ENCODE data around the gene MRC2.
A peak's percentile ranks its signal among the peaks of the same experiment; 100 is the strongest.

The MRC2 gene

DNA sequence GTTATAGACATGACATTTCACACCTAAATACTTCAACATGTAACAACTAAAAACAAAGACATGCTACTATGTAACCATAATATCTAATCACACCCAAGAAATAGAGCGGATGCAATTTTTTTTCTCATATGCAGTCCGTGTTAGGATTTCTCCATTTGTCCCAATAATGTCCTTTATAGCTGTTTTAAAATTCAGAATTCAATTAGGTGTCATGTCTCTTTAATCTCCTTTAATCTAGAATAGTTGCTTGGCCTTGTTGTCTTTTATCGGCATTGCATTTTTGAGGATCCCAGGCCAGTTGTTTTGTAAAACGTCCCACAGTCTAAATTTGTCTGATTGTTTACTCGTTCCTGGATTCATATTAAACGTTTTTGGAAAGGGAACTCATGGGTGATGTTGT lies 14.5 kb downstream of the MRC2 start:
- DNase-seq, result no peak

DNA sequence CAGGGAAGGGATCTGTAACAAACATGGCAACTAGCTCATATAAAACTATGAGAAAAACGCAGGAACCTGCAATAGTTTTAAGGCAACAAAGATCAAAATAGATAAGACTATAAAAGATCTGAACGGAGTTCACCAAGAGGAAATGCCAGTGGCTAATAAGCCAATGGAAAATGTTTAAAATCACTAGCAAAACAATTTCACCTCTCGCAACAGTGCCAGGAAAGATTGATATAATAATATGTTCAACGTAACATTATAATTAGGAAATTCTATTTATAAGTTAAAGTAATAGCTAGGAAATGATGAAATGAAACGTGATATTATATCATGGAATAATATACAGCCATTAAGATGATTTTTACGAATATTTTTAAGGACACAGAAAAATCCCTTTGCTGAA lies 16.0 kb downstream of the MRC2 start:
- DNase-seq, result no peak

DNA sequence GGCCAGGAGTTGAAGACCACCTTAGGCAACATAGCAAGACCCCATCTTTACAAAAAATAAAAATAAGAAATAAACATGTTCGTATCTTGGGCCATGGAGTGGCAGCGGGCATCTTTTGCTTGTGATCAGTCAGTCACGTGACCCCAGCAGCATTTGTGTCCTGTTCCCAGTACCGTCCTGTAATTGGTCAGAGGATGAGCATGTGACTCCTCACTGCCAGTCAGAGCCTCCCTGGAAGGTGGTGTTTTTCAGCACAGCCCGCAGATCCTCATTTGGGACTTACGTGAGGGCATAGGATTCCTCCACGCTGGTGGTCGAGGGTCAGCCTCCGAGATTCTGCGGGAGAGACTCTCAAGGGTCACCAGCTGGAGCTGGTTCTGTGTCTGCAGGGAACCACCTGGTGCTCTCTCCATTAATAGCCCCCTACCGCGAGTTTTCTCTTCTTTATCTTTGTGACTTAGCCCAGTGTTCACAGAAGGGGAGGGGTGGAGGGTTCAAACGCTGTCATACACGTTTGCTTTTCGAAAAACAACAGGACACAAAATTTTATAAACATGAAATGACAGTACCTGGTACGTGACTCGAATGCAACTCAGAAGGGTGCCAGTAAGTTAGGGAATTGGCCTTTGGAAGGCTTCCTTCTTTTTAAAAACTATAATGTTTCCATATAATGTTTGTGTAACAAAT lies 17.2 kb downstream of the MRC2 start:
- DNase-seq, result no peak

DNA sequence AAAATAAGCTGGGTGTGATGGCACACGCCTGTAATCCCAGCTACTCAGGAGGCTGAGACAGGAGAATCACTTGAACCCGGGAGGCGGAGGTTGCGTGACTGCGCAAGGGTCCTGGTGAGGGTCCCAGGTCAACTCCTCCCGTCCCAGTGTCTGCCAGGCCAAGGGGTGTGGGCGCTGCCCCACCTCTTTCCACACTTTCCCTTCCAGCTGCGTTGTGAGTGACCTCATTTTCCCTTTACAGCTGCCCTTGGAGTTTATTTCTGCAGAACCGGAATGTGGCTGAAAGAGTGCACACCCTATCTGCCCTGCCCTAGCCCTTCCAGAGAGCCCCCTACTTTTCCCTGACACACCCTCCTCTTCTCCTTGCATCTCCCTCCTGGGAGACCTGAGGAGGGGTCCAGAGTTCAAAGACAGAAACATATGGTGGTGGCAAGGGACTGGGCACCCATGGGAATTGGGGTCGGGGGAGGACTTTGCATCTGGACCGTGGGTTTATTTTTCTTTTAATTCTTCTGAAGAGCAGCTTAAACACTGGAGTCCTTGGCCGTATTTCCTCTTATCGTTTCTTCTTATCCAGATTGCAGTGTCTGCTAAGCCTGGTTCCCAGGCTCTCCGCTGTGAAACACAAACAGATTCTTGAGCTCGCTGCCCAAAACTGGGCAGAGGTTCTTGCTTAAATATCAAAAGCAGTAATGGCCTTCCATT lies 20.9 kb downstream of the MRC2 start:
- no peak for DNase-seq

DNA sequence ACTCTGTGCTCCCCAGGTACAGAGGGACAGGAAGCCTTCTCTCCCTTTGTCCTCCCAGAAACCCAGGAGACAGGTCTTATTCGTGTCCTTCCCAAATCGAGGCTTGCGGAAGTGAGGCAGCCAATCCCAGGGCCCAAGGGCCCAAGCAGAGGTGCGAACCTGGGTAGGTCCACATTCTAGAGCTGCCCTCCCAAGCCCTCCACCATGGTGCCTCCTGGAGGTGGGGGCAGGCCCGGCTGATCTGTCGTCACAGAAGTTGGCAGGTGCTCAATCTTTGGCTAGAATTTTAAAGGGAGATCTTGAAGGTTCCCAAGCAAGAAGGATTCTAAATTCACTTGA lies 21.5 kb downstream of the MRC2 start:
- DNase-seq, result no peak

DNA sequence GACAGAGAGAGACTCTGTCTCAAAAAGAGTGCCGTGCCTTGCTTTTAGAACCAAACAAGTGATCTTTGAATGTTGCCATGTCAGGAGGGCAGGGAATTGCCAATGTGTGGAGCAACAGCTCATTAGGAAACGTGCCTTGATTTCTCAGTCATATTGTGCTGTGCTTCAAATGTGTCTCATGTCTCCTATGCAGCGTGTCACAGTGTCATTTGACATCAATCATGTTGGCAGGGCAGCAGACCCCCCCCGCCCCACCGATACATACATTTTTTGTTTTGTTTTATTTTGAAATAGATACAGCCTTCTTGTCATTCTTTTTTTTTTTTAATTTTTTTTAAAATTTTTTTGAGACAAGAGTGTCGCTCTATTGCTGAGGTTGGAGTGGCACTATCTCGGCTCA lies 22.1 kb downstream of the MRC2 start:
- no peak for DNase-seq

DNA sequence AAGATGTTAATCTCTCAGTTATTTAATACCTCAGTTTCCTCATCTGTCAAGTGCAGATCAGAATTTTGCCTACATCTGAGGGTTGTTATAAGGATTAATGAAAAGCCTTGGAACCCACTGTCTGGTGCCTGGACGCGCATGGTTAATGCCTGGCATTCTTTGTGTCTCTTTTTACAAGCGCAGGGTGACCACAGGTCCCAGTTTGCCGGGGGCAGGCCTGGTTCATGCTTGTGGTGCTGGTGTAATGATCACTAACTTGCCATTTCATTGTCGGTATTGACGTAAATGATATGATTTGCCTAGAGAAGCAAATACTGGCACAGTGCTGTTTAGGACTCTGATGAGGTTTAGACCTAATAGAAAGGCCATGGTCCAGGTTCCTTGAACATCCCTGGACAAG lies 23.1 kb downstream of the MRC2 start:
- DNase-seq, result no peak

DNA sequence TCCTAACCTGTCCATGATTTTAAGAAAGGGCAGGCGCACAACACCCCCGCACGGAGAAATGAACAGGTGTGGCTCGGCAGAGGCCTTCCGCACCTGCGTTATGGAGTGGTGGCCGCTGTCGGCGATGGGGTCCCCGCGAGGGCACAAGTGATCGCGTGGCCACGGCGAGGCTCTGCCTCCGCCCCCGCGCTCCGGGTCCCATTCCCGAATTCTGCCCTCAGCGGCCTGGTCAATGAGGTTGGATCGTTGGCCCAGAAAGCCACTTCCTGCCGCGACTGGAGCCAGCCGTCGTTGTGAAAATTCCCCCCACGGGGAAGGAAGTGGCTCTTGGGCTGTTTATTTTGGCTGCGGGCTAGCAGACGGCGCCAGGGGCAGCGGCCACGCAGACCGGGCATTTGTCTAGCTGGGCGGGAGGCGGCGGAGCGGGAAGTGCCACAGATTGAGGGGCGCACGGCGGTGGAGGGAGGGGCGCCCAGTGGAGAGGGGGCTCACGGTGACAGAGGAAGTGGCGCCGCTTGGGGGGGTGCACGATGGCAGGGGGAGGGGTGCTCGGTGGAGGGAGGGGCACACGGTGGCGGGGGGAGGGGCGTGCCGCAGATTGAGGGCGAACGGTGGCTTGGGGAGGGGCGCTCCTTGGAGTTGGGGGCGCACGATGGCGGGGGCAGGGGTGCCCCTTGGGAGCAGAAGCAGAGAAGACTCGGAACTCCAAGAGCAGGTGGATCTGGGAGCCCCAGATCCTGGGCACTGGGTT lies 25.0 kb downstream of the MRC2 start:
- DNase-seq, result peak; percentile 25

DNA sequence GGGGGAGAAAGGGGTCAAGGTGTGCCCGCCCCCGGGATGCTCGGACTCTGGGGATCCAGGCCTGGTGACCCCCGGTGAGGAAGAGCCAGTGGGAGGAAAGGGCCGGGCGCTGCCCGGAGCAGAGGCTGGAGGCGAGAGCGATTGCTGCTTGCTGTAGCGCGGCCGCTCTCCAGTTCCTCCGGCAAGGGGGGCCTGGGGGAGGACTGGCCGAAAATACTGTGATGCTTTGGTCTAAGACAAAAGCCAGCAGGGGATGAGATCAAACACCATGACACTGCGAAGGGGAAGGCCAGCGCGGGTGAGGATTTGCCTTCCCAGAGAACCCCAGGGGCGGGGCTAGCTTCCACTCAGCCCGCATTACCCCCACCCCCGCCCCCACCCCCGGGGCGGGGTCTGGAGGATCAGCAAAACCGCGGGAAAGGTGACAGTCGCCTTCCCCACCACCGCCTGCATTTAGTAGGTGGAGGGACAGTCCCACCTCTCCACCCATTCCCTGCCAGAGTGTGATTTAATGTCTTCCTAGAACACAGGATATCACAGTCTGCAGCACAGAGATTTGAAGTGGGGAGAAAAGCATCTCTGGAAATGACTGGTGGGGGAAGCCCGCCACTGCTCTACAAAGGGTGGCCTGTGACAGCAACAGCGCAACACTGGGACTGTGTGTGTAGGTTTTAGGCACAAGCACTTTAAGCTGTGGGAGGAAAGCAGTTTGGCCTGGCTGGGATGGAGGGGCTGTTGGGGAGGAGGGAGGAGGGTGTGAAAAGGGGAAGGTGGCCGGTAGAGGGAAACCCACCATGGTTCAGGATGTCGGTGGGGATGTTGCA lies 25.7 kb downstream of the MRC2 start:
- DNase-seq, result peak; percentile 34

DNA sequence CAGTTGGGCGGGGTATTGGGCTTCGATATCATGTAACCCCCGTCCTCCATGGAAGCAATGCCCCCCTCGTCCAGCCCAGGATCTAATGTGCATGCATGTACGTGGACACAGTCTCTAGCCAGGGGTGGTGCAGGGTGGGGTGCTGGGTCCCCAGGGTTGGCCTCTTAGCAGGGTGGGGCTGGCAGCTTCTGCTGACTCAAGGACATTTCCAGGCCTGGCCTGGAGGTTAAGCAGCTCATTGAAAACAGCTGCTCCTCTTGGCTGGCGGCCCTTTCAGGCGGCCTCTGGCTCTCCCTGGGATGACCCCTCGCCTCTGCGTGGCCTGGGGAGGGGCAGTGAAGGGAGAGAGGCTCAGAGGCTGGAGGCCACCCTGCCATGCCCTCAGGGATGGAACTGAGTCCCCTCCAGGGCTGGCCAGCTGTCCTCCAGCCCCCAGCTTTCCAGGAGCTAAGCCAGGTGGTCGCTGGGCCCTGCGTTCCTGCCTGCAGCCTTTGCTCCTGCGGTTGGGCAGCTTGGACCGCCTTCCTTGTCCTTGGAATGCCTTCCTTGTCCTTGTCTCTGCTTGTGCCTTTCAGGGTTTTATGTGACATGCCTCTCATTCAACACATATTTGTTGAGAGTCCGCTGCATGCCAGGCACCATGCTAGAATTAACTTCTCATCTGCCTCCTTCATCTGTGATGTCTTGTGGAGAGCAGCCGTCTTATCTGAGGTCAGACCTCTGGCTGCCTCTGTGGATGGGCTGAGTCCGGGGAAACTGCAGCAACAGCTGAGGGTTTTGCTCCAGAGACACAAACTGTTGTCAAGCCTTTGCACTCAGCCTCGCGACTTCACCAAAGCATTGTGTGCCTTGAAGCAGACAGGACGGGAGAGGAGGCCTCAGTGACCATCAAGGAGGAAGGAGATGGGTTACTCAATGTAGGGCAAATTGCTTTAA lies 26.6 kb downstream of the MRC2 start:
- DNase-seq, result no peak

DNA sequence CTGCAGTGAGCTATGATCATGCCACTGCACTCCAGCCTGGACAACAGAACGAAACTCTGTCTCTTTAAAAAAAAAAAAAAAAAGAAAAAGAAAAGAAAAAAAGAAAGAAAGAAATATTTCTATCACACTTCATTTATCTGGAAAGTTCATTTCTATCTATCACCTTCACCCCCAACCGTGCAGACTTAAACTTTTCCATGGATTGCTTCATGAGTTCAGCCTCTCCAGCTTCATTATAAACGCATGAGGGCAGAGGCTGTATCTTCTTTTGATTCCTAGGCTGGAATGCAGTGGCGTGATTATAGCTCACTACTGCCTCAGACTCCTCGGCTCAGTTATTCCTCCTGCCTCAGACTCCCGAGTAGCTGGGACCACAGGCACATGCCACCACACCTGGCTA lies 28.2 kb downstream of the MRC2 start:
- no peak for DNase-seq

DNA sequence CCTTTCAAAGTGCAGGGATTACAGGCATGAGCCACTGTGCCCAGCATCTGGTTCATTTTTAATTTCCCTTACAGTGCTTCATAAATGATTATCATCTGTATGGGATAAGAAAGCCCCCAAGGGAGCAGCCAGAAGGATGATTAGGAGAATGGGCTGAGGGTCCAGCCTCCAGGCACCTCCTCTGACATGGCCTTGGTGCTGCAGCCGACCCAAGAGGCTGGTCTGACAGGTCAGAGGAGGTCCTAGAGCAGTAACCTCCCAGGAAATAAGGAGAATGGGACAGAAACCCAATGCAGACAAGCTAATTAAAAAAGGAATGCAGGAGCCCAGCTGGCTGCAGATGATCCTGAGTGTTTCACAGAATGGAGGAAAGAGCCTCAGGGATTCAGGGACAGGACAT lies 29.0 kb downstream of the MRC2 start:
- no peak for DNase-seq

DNA sequence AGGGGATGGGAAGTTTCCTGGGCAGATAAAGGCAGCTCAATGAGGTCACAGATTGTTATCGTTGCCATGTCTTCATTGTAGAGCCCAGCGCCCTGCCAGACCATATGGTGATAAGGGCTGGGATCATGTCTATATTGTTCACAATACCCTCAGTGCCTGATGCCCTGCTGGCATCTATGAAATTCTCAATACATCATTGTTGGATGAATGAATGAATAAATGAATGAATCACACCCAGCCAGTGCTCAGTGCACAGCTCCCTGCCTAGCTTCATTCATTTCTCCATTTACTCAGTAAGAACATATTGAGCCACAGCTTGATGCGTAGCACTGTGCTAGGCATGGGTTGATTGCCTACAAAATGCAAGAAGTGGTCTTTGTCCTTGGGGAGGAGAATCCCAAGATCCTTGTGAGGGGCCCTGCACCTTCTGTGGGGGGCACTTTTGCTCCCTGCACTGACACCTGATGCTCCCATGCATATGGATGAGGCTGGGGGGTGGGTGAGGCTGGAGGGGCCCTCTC lies 29.7 kb downstream of the MRC2 start:
- DNase-seq, result no peak

DNA sequence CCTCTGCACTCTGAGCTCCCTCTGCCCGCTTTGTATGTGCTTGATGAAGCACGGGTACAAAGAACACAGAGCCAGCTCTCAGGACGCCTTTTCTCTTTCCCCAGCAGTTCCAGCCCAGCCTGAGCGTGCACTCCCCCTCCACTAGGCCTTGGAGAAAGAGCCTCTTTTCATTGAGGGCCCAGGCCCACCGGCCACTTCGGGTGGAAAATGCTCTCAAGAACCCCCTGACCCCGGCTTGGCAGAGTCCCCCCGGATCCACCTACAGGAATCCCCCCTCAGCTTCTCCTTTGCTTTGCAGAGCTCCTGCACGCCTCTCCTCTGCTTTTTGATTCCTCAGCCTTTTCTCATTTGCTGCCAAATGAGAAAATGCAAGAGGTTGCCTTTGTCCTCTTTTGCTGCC lies 30.2 kb downstream of the MRC2 start:
- DNase-seq, result no peak

DNA sequence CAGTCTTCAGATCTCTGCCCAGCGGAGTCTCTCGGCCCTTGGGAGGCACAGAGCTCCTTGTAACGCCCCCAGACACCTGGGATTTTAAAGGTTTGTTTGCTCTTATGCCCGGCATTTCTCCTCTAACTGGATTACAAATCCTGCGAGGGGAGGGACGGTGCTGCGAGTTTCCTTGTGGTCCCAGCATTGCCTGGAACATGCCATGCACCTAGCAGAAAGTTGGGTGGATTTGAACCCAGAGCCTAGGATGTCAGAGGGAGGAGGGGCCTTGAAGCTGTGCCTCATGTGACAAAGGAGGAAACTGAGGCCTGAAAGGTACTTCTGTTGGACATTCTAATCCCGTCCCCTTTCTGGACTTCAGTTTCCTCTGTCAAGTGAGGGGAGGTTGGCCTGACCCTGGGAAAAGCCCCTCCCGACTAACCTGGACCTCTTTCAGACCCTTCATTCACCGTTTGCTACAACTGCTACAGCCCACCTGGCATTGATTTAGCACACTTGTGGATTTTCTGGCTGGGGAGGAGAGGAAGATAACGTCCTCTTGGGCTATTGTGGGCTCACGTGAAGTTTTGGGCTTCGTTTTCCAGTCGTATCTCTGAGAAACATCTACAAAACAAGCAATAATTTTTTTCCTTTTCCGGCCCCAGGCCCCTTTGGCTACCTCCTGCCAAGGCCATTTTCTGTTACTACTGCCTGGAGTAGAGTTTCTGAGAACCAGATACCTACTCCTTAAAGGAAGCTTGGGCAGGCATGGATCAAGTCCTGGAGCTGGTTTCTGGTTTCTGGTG lies 30.9 kb downstream of the MRC2 start:
- DNase-seq, result no peak

DNA sequence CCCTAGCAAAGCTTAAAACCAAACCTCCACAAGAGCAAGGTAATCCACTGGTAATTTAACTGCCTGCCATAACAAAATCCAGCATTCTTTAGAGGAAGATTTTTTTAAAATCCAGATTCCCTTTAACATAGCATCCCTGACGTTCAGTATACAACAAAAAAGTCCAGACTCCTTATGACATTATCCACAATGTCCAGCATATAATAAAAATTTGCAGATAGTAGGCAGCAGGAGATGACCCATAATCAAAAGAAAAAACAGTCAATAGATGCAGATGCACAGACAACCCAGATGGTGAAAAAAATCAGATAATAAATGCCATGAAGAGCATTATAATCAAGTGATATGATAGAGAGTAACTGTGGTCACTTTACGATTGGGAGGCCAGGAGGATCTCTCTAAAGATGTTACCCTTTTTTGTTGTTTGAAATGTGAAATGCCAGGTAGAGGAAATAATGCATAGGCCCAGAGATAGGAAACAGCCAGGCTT lies 33.2 kb downstream of the MRC2 start:
- no peak for DNase-seq

DNA sequence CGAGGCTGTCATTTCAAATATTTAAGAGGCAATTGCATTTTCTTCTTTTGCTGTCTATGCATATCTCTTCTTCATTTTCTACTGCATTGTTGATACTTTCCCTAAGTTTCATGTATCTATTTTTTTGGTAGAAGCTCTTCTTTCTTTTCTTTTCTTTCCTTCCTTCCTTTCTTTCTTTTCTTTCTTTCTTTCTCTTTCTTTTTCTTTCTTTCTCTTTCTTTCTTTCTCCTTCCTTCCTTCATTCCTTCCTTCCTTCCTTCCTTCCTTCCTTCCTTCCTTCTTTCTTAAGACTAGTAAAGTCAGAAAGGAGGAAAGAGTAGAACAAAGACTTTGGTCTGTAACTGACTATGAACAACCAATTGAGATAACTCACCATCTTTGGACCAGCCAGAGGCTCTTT lies 33.9 kb downstream of the MRC2 start:
- DNase-seq, result no peak

DNA sequence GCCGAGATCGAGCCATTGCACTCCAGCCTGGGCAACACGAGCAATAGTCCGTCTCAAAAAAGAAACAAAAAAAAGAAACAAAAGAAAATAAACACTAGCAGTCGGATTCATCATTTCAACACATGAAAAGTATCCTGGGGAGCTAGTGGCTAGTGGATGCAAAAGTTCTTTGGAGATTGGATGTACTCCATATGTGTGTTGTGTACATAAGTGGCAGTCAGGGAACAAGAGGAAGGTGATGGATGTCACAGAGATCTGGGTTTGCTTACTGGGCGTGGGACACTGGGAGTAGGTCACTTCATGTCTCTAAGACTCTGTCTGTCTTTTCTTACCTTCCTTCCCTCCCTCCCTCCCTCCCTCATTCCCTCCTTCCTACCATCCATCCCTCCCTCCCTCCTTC lies 35.4 kb downstream of the MRC2 start:
- no peak for DNase-seq

DNA sequence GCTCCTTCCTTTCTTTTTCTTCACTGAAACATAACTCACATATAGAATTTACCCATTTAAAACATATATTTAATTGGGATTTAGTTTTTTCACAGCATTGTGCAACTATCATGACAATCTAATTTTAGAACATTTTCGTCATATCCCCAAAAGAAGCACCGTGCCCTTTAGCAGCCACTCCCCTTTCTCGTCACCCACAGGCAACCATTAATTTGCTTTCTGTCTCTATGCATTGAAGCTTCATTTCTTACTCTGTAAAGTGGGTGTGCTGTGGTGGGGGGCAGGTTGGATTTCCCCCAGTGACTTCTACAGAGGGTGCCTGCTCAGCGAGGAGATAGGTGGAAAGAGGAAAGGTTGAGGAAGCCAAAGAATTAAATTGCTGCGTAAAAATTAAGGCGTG lies 35.8 kb downstream of the MRC2 start:
- DNase-seq, result no peak

DNA sequence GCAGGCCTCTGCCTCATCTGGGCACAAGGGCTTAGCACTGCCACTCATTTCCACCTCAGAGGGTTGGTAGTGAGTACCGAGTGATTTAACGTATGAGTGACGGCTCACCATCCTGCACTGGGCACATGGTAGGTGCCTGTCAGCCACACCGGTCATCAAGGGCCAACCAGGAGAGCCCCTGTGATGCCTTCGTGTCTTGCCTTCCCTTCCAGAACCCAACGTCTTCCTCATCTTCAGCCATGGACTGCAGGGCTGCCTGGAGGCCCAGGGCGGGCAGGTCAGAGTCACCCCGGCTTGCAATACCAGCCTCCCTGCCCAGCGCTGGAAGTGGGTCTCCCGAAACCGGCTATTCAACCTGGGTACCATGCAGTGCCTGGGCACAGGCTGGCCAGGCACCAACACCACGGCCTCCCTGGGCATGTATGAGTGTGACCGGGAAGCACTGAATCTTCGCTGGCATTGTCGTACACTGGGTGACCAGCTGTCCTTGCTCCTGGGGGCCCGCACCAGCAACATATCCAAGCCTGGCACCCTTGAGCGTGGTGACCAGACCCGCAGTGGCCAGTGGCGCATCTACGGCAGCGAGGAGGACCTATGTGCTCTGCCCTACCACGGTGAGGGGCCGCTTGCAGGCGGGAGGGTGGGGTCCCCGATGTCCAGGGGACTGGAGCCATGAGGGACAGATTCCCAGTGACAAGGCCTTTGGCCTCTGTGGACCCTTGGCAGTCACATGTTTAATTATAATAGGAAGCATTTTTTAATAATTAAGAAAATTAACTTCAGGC lies 37.1 kb downstream of the MRC2 start:
- DNase-seq, result no peak

Data from central memory CD4-positive, alpha-beta T cell (primary cell).